Natural killer cell treated with Interleukin-12 subunit alpha and Interleukin-12 subunit beta and Interleukin-15 and Interleukin-18, amount 100 ng/mL, for 72 hours (primary cell): ENCODE data around the gene CREB5. TPM values are rescaled to one million over a fixed set of nuclear protein-coding genes. Genes with fewer than 3 reads are reported as not detected.

Experiments used
- ATAC-seq, 2 donors: fragments of 150-1000 bp; cut with Tn5 transposase in 1 of 2; sonication (Bioruptor Pico), chemical (Tn5 transposase) in 1 of 2; 2 replicates each; pipeline ENCODE4 v1.10.0; 2021
- DNase-seq: peaks from one replicate; pipeline ENCODE4 v3.0.0; 2022; ENCODE audit warnings: low spot score
- H3K27ac Mint-ChIP-seq, 2 donors: 1 replicate in 1 of 2; 2 replicates in 1 of 2; pipeline ENCODE4 v1.8.0; 2022; ENCODE audit warnings: mixed read lengths in 2 of 2, mild to moderate bottlenecking in 1 of 2, moderate library complexity in 1 of 2
- H3K27me3 Mint-ChIP-seq, 2 donors: 1 replicate in 1 of 2; 2 replicates in 1 of 2; pipeline ENCODE4 v1.8.0; 2022; ENCODE audit warnings: mixed read lengths in 2 of 2
- H3K36me3 Mint-ChIP-seq: one replicate; pipeline ENCODE4 v1.8.0; 2022; ENCODE audit warnings: mixed read lengths
- H3K4me1 Mint-ChIP-seq, 2 donors: 1 replicate in 1 of 2; 2 replicates in 1 of 2; pipeline ENCODE4 v1.8.0; 2022; ENCODE audit warnings: low read depth in 2 of 2, mixed read lengths in 2 of 2, mild to moderate bottlenecking in 1 of 2
- H3K4me3 Mint-ChIP-seq: one replicate; pipeline ENCODE4 v1.8.0; 2022; ENCODE audit warnings: mixed read lengths
- H3K9me3 Mint-ChIP-seq: 2 replicates; pipeline ENCODE4 v1.8.0; 2022; ENCODE audit warnings: mixed read lengths
- total RNA-seq, 2 donors: library from RNA; stranded (reverse); gene quantifications; one replicate each; pipeline ENCODE4 v1.2.3, GENCODE V29; 2022

Gene CREB5
- total RNA-seq, 2 donors from 2014 or later: 0.62 TPM; not detected in 1

GRCh38 chr7:28483112-28483511 lies 70.8 kb downstream of the CREB5 start:
- no peak for ATAC-seq
- H3K27me3 Mint-ChIP-seq: peaks cover 10 to 13% of the 10 kb centered on the region in 2 donors
- no peak overlapping the region for H3K4me3 Mint-ChIP-seq
- H3K27ac Mint-ChIP-seq: no peak overlapping the region
- no peaks in the 10 kb centered on the region for H3K9me3 Mint-ChIP-seq
- peaks cover 3 to 14% of the 10 kb centered on the region in 2 donors for H3K4me1 Mint-ChIP-seq
- no peaks in the 10 kb centered on the region for H3K36me3 Mint-ChIP-seq
- no peak for DNase-seq

DNA sequence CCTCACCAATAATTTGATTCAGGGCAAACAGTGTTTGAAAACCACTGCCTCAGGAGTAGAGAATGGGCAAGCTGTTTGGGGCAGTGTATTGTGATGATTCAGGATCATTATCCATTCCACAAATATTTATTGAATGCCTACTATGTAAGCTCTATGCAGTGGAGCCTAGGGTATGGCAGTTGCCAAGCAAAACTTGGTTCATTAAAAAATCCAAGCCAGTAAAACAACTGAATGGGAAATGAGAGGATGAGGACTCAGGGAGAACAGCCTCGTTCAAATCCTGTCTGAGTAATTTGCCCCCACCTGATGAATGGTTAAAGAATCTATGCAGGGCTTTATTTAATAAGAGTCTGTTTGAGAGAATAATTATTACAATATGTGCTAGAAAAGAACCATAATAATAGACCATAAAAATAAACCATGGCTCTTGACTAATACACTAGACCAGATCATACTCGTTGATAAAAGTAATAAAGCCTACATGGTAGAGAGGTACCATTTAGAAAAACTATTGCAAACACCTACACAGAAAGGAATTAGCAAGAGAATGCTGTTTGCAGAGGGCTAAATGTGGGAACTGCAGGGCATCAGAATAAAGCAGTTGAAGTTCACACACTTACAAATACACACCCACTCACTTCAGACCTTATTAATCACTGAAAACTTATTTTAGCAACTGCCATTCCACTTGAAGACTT lies 71.7 kb downstream of the CREB5 start:
- Mint-ChIP-seq H3K9me3 (no peaks in the 10 kb centered on the region), H3K36me3 (no peaks in the 10 kb centered on the region), H3K4me3 (no peak overlapping the region), H3K4me1 (peaks cover 3 to 14% of the 10 kb centered on the region in 2 donors), H3K27ac (no peak overlapping the region), H3K27me3 (peaks cover 13 to 17% of the 10 kb centered on the region in 2 donors)
- DNase-seq (no peak), ATAC-seq (no peak)

DNA sequence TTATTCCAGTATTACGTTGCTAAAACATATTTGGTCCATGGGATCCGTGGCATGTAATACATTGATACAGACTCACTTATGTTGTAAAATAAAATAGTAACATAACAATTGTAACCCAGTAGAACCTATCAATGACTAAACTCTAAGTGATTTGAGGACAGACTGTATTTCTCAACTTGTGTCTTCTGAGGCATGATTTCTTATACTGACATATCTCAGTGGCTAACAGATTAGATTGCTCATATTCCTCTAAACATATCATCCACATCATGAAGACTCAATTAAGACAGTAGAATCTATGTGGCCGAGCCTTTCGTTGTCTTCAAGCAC lies 72.3 kb downstream of the CREB5 start:
- no peaks in the 10 kb centered on the region for H3K36me3 Mint-ChIP-seq
- peaks cover 13 to 18% of the 10 kb centered on the region in 2 donors for H3K27me3 Mint-ChIP-seq
- no peak for DNase-seq
- H3K4me1 Mint-ChIP-seq: peaks cover 3 to 14% of the 10 kb centered on the region in 2 donors
- no peak for ATAC-seq
- no peak overlapping the region for H3K4me3 Mint-ChIP-seq
- H3K9me3 Mint-ChIP-seq: no peaks in the 10 kb centered on the region
- H3K27ac Mint-ChIP-seq: no peak overlapping the region

DNA sequence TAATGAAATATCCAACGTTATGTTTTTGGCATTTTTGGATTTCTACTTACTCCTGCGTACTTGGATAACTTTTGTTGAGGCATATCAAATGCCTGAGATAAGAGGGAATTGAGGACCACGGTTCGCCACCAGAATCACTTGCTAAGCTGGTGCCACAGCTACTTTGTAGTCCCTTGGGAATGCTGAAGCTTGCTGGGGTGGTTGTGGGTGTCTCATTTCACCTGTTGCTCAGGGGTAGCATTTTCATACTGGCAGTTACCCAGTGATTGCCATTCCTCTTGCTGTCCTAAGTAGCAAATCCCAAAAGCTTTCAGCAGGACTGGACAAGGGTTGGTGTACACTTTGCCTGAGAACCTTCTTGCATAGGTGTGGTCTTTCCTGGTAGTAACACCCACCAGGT lies 75.2 kb downstream of the CREB5 start:
- H3K27me3 Mint-ChIP-seq: peaks cover 22 to 26% of the 10 kb centered on the region in 2 donors
- DNase-seq: no peak
- H3K27ac Mint-ChIP-seq: no peak overlapping the region
- H3K9me3 Mint-ChIP-seq: no peaks in the 10 kb centered on the region
- no peak for ATAC-seq
- H3K4me3 Mint-ChIP-seq: no peak overlapping the region
- H3K36me3 Mint-ChIP-seq: no peaks in the 10 kb centered on the region
- H3K4me1 Mint-ChIP-seq: no peaks in the 10 kb centered on the region

DNA sequence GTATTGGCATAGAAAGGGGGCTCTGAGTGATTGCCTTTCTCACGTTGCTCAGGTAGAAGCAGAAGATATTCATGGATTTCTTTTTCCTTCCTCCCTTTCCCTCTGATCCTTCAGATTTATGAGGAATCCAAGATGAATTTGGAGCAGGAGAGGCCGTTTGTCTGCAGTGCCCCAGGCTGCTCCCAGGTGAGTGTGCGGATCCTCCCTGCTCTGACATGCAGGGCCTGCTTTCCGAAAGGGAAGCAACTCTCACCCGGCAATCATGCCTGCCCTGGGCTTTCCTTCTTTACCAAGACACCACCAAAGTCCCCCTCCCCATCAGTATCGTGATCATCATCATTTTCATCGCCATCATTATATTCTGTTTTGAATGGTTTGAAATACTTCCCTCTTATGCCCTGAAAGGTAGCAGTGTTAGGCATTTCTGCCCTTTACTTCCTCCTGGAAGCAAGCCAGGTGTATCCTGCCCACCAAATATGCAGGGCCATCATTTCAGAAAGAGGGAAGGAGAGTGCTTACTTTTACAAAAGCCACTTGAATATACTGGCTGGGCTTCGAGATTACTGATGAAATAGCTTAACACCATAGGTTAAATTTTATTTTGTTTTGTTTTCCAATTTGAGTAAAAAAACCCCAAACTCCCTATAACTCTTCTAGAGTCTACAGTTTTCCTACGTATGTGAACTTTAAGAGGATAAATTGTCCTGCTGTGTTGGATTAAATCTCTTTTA lies 75.9 kb downstream of the CREB5 start:
- no peaks in the 10 kb centered on the region for H3K9me3 Mint-ChIP-seq
- peaks cover 23 to 26% of the 10 kb centered on the region in 2 donors for H3K27me3 Mint-ChIP-seq
- DNase-seq (no peak), ATAC-seq (no peak)
- H3K4me3 Mint-ChIP-seq: no peak overlapping the region
- no peaks in the 10 kb centered on the region for H3K36me3 Mint-ChIP-seq
- no peaks in the 10 kb centered on the region for H3K4me1 Mint-ChIP-seq
- no peak overlapping the region for H3K27ac Mint-ChIP-seq

- no peak for DNase-seq
- Mint-ChIP-seq H3K4me3 (no peak overlapping the region), H3K27ac (no peak overlapping the region), H3K4me1 (no peaks in the 10 kb centered on the region), H3K36me3 (no peaks in the 10 kb centered on the region), H3K27me3 (peaks cover 31 to 33% of the 10 kb centered on the region in 2 donors), H3K9me3 (no peaks in the 10 kb centered on the region)
- no peak for ATAC-seq
Measured at GRCh38 chr7:28490831-28491230, 78.5 kb downstream of the CREB5 start.

DNA sequence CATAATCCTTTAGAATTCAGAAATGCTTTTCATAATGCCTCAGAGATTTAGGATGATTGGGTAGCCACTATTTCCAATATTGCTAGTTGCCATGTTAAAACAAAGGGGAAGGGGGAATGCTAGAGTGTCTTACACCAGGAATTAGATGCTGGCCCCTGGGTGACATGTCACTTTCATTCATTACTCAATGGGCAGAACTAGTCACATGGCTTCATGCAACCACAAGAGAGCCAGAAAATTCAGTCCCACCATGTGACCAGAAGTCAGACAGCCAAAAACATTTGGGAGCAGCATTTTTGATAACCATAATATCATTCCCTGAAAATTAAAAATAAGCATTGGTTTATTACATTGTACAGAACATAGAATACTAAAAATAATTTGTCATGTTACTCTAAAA lies 81.2 kb downstream of the CREB5 start:
- no peaks in the 10 kb centered on the region for H3K36me3 Mint-ChIP-seq
- H3K9me3 Mint-ChIP-seq: no peaks in the 10 kb centered on the region
- ATAC-seq: no peak

GRCh38 chr7:28497009-28497408 lies 84.7 kb downstream of the CREB5 start:
- Mint-ChIP-seq H3K36me3 (no peaks in the 10 kb centered on the region), H3K4me3 (no peak overlapping the region), H3K4me1 (peaks cover 0 to 9% of the 10 kb centered on the region in 2 donors), H3K27me3 (peaks cover 19 to 37% of the 10 kb centered on the region in 2 donors), H3K9me3 (no peaks in the 10 kb centered on the region), H3K27ac (no peak overlapping the region)
- no peak for DNase-seq
- no peak for ATAC-seq

More for the DNA sequence above, 81.2 kb downstream of the CREB5 start:
- Mint-ChIP-seq H3K4me3 (no peak overlapping the region), H3K4me1 (no peaks in the 10 kb centered on the region), H3K27me3 (peaks cover 29 to 40% of the 10 kb centered on the region in 2 donors), H3K27ac (no peak overlapping the region)
- DNase-seq: no peak

- Mint-ChIP-seq H3K4me1 (peaks cover 0 to 9% of the 10 kb centered on the region in 2 donors), H3K27ac (no peak overlapping the region), H3K4me3 (no peak overlapping the region), H3K27me3 (peaks cover 18 to 38% of the 10 kb centered on the region in 2 donors), H3K36me3 (no peaks in the 10 kb centered on the region), H3K9me3 (no peaks in the 10 kb centered on the region)
- ATAC-seq: no peak
- no peak for DNase-seq
Measured at GRCh38 chr7:28498636-28499035, 86.3 kb downstream of the CREB5 start.

GRCh38 chr7:28500138-28500537 lies 87.8 kb downstream of the CREB5 start:
- Mint-ChIP-seq H3K27ac (no peak overlapping the region), H3K27me3 (peaks cover 17 to 31% of the 10 kb centered on the region in 2 donors), H3K9me3 (no peaks in the 10 kb centered on the region), H3K4me1 (peaks cover 0 to 9% of the 10 kb centered on the region in 2 donors), H3K4me3 (no peak overlapping the region), H3K36me3 (no peaks in the 10 kb centered on the region)
- ATAC-seq (peak in 1 of 2 donors; percentile 55), DNase-seq (no peak)

DNA sequence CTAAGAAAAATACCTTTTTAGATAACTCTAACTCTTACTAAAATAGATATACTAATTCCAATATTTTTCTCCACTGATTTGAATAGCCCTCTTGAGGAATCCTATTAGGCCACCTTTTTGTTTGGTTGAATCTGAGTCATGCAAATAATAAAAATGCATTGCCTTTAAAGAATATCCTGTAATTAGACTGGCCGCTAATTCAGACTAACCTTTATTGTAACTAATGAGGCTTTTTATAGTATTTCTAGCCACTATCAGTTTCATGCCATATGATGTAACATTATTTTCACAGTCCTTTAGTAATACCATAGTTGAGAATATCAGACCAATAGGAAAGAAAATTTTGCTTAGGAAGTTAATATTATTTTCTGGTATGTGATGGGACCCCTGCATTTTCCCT lies 90.1 kb downstream of the CREB5 start:
- Mint-ChIP-seq H3K27ac (no peak overlapping the region), H3K9me3 (no peaks in the 10 kb centered on the region), H3K27me3 (peaks cover 14 to 25% of the 10 kb centered on the region in 2 donors), H3K36me3 (no peaks in the 10 kb centered on the region), H3K4me1 (peaks cover 0 to 9% of the 10 kb centered on the region in 2 donors), H3K4me3 (no peak overlapping the region)
- no peak for ATAC-seq
- DNase-seq: no peak

DNA sequence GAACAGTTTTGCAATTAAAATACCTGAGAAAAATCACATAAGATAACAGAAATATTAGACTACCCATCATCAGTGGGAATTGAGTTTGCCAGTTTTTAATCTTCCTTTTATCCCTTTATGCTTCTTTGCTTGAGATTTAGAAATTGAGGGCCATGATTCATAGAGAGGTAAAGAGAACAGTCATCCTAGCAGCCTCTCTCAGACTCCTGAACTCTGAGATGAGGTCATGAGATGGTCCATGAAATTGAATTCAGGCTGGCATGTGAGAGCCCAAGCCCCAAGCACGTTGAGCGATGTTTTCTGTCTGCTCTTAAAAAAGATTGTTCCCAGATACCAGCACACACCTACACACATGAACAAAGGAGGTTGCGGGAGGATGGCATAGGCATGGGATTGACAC lies 91.1 kb downstream of the CREB5 start:
- no peak for DNase-seq
- ATAC-seq: no peak
- Mint-ChIP-seq H3K36me3 (no peaks in the 10 kb centered on the region), H3K4me3 (no peak overlapping the region), H3K27me3 (peaks cover 14 to 25% of the 10 kb centered on the region in 2 donors), H3K9me3 (no peaks in the 10 kb centered on the region), H3K27ac (no peak overlapping the region), H3K4me1 (peaks cover 0 to 9% of the 10 kb centered on the region in 2 donors)

DNA sequence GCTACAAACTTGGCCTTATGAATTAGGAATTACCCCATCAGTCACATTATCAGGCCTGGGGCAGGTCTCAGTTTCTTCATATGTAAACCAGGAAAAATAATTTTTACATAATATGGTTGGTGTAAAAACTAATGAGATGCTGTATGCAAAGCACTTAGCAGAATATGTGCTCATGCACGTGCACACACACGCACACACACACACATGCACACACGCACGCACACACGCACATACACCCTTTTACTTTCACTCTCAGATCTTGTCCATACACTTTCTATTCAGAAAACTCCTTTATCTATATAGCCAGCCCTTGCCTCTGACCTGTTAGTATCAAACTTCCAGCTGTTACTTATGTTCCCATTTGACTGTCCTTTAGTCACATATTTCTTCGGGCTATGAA lies 92.7 kb downstream of the CREB5 start:
- no peak for ATAC-seq
- Mint-ChIP-seq H3K27me3 (peaks cover 12 to 13% of the 10 kb centered on the region in 2 donors), H3K4me3 (no peak overlapping the region), H3K27ac (no peak overlapping the region), H3K9me3 (no peaks in the 10 kb centered on the region), H3K4me1 (peaks cover 0 to 6% of the 10 kb centered on the region in 2 donors), H3K36me3 (no peaks in the 10 kb centered on the region)
- DNase-seq: no peak

DNA sequence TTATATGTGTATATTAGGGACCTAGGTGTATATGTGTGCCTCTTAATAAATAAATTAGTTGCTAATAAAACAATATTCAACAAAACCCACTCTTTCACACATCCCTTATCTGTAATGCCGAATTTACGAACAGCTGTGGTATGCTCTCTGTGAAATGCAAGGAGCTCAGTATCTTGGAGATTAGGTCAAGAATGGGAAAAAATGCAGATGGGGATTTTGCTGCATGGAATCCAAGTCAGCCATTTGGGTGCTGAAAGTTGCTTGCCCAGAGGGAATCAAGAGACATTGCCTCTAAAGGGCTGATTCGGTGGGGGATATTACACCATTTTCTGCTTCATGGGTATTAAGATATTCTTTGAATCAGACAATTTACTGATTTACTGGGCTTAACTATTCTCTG lies 93.5 kb downstream of the CREB5 start:
- Mint-ChIP-seq H3K27ac (no peak overlapping the region), H3K9me3 (no peaks in the 10 kb centered on the region), H3K27me3 (peaks cover 16 to 19% of the 10 kb centered on the region in 2 donors), H3K36me3 (no peaks in the 10 kb centered on the region), H3K4me1 (no peaks in the 10 kb centered on the region), H3K4me3 (no peak overlapping the region)
- DNase-seq: no peak
- ATAC-seq: no peak
